T1000 (cell line): ENCODE data around the gene GVQW3.
"Not testable (repeated sequence)": the region's sequence is repeated elsewhere in the genome, so short reads cannot be mapped to it uniquely, and the experiment has no call there.

ENCODE experiments used
- DNase-seq: peaks from one replicate; lab custom pipeline; 2025; ENCODE audit warnings: mixed read lengths; lab: John Stamatoyannopoulos, UW

Gene GVQW3

GRCh38 chr11:76388408-76388807 lies 7.3 kb downstream of the GVQW3 start:
- DNase-seq: no peak

DNA sequence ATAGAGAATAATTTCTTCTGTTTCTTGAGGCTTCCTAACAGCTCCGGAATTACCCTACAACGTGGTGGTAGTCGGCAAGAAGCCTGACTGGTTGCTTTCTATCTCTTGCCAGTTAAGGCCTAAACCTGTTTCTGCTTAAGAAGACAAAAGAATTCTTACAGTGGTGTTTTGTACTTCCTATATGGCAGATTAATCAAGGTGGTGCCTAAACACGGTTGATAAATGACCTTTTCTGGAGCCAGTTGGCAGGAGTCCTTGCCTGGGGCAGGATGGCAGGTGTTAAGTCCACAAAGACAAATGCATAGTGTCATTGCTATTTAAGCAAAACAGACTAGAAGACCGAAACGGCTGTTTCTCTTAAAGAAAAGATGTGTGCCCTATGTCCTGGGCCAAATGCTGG lies 9.9 kb downstream of the GVQW3 start:
- DNase-seq: no peak

- no peak for DNase-seq
These were observed 10.8 kb downstream of the GVQW3 start for GRCh38 chr11:76391811-76392475.

GRCh38 chr11:76392870-76393269 lies 11.7 kb downstream of the GVQW3 start:
- DNase-seq: no peak

DNA sequence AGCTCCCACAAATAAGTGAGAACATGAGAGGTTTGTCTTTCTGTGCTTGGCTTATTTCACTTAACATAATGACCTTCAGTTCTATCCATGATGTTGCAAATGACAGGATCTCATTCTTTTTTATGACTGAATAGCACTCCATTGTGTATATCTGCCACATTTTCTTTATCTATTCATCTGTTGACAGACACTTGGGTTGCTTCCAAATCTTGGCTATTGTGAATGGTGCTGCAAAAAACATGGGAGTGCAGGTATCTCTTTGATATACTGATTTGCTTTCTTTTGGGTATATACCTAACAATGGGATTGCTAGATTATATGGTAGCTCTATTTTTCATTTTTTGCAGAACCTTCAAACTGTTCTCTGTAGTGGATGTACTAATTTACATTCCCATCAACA lies 13.3 kb downstream of the GVQW3 start:
- no peak for DNase-seq

GRCh38 chr11:76395296-76395695 lies 14.2 kb downstream of the GVQW3 start:
- no peak for DNase-seq

DNA sequence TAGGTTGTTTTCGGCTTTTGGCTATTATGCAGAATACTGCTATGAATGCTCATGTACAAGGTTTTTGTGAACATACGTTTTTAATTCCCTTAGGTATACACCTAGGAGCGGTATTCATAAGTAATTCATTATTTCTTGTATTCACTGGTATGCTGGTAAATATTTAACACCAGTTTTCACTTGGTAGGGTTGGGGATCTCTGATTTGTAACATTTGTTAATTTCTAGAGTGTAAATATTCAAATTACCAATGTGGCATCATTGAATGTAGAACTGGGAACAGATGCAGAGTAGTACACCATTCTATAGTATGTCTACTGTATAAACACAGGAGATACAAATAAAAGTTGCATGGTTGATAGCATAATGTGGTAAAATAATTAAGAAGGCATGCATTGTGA lies 16.3 kb downstream of the GVQW3 start:
- DNase-seq: no peak

DNA sequence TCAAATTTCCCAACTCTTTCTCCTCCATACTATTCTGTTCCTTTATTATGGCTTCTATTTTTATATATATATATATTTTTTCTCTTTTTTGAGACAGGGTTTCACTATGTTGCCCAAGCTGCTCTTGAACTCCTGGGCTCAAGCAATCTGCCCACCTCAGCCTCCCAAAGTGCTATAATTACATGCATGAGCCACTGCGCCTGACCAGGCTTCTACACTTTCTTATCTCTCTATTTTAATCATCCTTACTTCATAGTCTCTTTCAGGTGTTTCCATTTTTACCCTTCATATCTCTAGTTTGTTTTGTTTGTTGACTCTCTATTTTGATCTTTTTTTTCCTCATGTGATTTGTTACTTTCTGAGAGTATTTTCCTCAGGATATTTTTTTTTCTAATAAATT lies 19.8 kb downstream of the GVQW3 start:
- no peak for DNase-seq

DNA sequence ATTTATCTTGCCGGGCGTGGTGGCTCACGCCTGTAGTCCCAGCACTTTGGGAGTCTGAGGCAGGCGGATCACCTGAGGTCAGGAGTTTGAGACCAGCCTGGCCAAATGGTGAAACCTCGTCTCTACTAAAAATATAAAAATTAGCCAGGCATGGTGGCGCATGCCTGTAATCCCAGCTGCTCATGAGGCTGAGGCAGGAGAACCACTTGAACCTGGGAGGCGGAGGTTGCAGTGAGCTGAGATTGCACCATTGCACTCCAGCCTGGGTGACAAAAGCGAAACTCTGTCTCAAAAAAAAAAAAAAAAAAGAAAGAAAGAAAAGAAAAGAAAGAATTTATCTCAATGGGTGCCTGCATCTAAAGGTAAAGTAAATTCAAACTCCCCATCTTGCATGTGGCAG lies 20.4 kb downstream of the GVQW3 start:
- DNase-seq: not testable (repeated sequence)

- DNase-seq: no peak
These were observed 25.2 kb downstream of the GVQW3 start for GRCh38 chr11:76406359-76406758.

GRCh38 chr11:76408171-76408965 lies 27.2 kb downstream of the GVQW3 start:
- no peak for DNase-seq

GRCh38 chr11:76410851-76411357 lies 29.8 kb downstream of the GVQW3 start:
- no peak for DNase-seq

GRCh38 chr11:76415073-76415472 lies 34.0 kb downstream of the GVQW3 start:
- DNase-seq: no peak

- no peak for DNase-seq
These were observed 38.8 kb downstream of the GVQW3 start for GRCh38 chr11:76419896-76420295.

GRCh38 chr11:76424379-76424778 lies 43.3 kb downstream of the GVQW3 start:
- DNase-seq: no peak

DNA sequence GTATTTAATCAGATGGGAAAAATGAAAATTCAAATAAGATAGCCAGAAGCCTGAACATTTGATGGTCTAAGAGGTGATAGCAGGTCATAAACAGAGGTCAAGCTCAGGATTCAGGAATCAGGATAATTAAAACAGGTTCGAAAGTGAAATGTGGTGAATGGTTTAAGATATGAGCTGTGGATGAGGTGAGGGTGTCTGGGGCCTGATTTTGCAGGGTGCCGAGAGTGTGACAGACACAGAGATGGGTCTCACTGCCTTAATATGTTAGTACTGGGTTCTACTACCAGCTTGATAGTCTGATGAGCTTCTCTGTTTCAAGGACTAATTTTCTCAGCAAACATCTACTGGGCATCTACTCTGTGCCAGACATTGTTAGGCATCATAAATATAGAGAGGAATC lies 43.8 kb downstream of the GVQW3 start:
- DNase-seq: no peak

- no peak for DNase-seq
These were observed 45.5 kb downstream of the GVQW3 start for GRCh38 chr11:76426660-76427059.

GRCh38 chr11:76436020-76436419 lies 54.9 kb downstream of the GVQW3 start:
- DNase-seq: no peak

GRCh38 chr11:76443268-76443980 lies 62.3 kb downstream of the GVQW3 start:
- DNase-seq: no peak

DNA sequence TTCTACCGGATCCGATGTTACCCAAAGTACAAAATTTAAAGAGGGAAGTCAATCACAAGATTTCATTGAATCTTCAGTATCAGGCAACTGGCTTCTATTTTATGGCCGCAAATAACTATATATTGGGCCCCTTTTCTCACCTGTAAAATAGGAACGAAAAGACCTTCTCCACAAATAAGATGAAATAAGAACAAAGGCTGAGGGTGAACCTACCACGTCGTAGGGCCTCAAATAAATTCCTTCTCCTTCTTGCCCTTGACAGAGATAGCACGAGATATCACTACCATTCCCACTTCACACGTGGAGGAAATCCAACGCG lies 62.9 kb downstream of the GVQW3 start:
- DNase-seq: no peak

GRCh38 chr11:76444384-76445120 lies 63.4 kb downstream of the GVQW3 start, which contains the start of gene EMSY:
Gene EMSY (plus strand): TSS chr11:76445018. CDS start chr11:76446939, 1,921 bp downstream.
- peak; percentile 93 for DNase-seq
